ENCODE results near the gene OPN3.

OPN3 gene

GRCh38 chr1:241615043-241615974, 24.9 kb downstream of the OPN3 start:
- DNase-seq, result no peak

- DNase-seq, result no peak
Measured at GRCh38 chr1:241614572-241614971, 25.6 kb downstream of the OPN3 start.

GRCh38 chr1:241614144-241614543, 26.0 kb downstream of the OPN3 start:
- DNase-seq, result no peak

- no peak for DNase-seq
Measured at GRCh38 chr1:241612533-241613477, 27.4 kb downstream of the OPN3 start.

- no peak for DNase-seq
Measured at GRCh38 chr1:241611736-241612135, 28.4 kb downstream of the OPN3 start.

- DNase-seq, result no peak
Measured at GRCh38 chr1:241611063-241611462, 29.1 kb downstream of the OPN3 start.

GRCh38 chr1:241610056-241610815, 29.9 kb downstream of the OPN3 start:
- DNase-seq, result no peak

- DNase-seq, result no peak
Measured at GRCh38 chr1:241608379-241609033, 31.7 kb downstream of the OPN3 start.

- no peak for DNase-seq
Measured at GRCh38 chr1:241607497-241607896, 32.7 kb downstream of the OPN3 start.

GRCh38 chr1:241606544-241606943, 33.6 kb downstream of the OPN3 start:
- DNase-seq, result no peak

GRCh38 chr1:241605146-241605805, 34.9 kb downstream of the OPN3 start:
- no peak for DNase-seq

GRCh38 chr1:241603731-241604245, 36.4 kb downstream of the OPN3 start:
- DNase-seq, result no peak

- DNase-seq, result no peak
Measured at GRCh38 chr1:241600496-241600901, 39.7 kb downstream of the OPN3 start.

- no peak for DNase-seq
Measured at GRCh38 chr1:241598249-241598648, 41.9 kb downstream of the OPN3 start.

- DNase-seq, result no peak
Measured at GRCh38 chr1:241596633-241597032, 43.5 kb downstream of the OPN3 start.

GRCh38 chr1:241593186-241593585, 47.0 kb downstream of the OPN3 start:
- DNase-seq, result no peak

- DNase-seq, result no peak
Measured at GRCh38 chr1:241592273-241592958, 47.8 kb downstream of the OPN3 start.

- DNase-seq, result no peak
Measured at GRCh38 chr1:241591736-241592135, 48.4 kb downstream of the OPN3 start.

- DNase-seq, result no peak
Measured at GRCh38 chr1:241591317-241591716, 48.9 kb downstream of the OPN3 start.

- DNase-seq, result no peak
Measured at GRCh38 chr1:241590719-241591118, 49.5 kb downstream of the OPN3 start.

- DNase-seq, result no peak
Measured at GRCh38 chr1:241589521-241589920, 50.6 kb downstream of the OPN3 start.
